Neuronal stem cell (in vitro differentiated cells): ENCODE measurements around the gene SP140.

Experiments
- DNase-seq: peaks from one replicate; pipeline ENCODE4 v3.0.0-alpha.2; 2013; ENCODE audit warnings: low spot score
- H2AFZ ChIP-seq: one replicate; pipeline ENCODE4 v1.6.1; 2013; ENCODE audit warnings: mild to moderate bottlenecking, low read length, inconsistent platforms
- H2AK5ac ChIP-seq: 2 replicates; pipeline ENCODE4 v1.6.1; 2013; ENCODE audit warnings: low read depth, mild to moderate bottlenecking, inconsistent platforms, low read length, moderate library complexity, mixed read lengths
- H2BK120ac ChIP-seq: 2 replicates; pipeline ENCODE4 v1.6.1; 2013; ENCODE audit warnings: low read depth, mild to moderate bottlenecking, inconsistent platforms, low read length, moderate library complexity, mixed read lengths
- H2BK12ac ChIP-seq: one replicate; pipeline ENCODE4 v1.6.1; 2013; ENCODE audit warnings: low read length, inconsistent platforms
- H2BK15ac ChIP-seq: 2 replicates; pipeline ENCODE4 v1.6.1; 2013; ENCODE audit warnings: mild to moderate bottlenecking, low read length, inconsistent platforms, mixed read lengths
- H2BK5ac ChIP-seq: one replicate; pipeline ENCODE4 v1.6.1; 2013; ENCODE audit warnings: inconsistent platforms, mild to moderate bottlenecking, low read length, moderate library complexity
- H3K14ac ChIP-seq: one replicate; pipeline ENCODE4 v1.6.1; 2013; ENCODE audit warnings: low read length, inconsistent platforms
- H3K18ac ChIP-seq: 2 replicates; pipeline ENCODE4 v1.6.1; 2013; ENCODE audit warnings: low read length, inconsistent platforms
- H3K23ac ChIP-seq: 2 replicates; pipeline ENCODE4 v1.6.1; 2013; ENCODE audit warnings: low read depth, mild to moderate bottlenecking, mixed read lengths, low read length, inconsistent platforms; ENCODE audit not compliant: poor library complexity
- H3K27ac ChIP-seq: replicated peaks from 3 replicates; pipeline ENCODE4 v1.5.1; 2013; ENCODE audit warnings: low read length, inconsistent platforms
- H3K27me3 ChIP-seq, 3 experiments: 2 replicates each; pipeline ENCODE4 v1.6.1; 2013; ENCODE audit warnings: low read length in 3 of 3, mild to moderate bottlenecking in 2 of 3, inconsistent platforms in 1 of 3, low read depth in 1 of 3, mixed read lengths in 1 of 3, moderate library complexity in 1 of 3; ENCODE audit not compliant: control insufficient read depth in 3 of 3, insufficient read depth in 3 of 3
- H3K36me3 ChIP-seq, 2 donors: replicated peaks in 1 of 2; 2 replicates each; pipeline ENCODE4 v1.6.1; 2013; ENCODE audit warnings: low read length in 2 of 2; ENCODE audit not compliant: control insufficient read depth in 2 of 2, insufficient read depth in 2 of 2
- H3K4ac ChIP-seq: 2 replicates; pipeline ENCODE4 v1.6.1; 2013; ENCODE audit warnings: inconsistent platforms, mild to moderate bottlenecking, low read length, moderate library complexity
- H3K4me1 ChIP-seq, 2 donors: 1 replicate in 1 of 2; 2 replicates in 1 of 2; pipeline ENCODE4 v1.6.1; 2013; ENCODE audit warnings: low read length in 2 of 2, low read depth in 1 of 2; ENCODE audit not compliant: control insufficient read depth in 2 of 2, insufficient read depth in 1 of 2
- H3K4me2 ChIP-seq: one replicate; pipeline ENCODE4 v1.6.1; 2013; ENCODE audit warnings: mild to moderate bottlenecking, low read length, inconsistent platforms; ENCODE audit not compliant: insufficient read depth, poor library complexity, severe bottlenecking
- H3K4me3 ChIP-seq, 2 donors: 2 replicates each; pipeline ENCODE4 v1.5.1; 2013; ENCODE audit warnings: low read length in 2 of 2, mild to moderate bottlenecking in 2 of 2, inconsistent platforms in 1 of 2, moderate library complexity in 1 of 2
- H3K79me1 ChIP-seq: one replicate; pipeline ENCODE4 v1.6.1; 2013; ENCODE audit warnings: low read depth, mild to moderate bottlenecking, inconsistent platforms, low read length, moderate library complexity
- H3K9ac ChIP-seq: one replicate; pipeline ENCODE4 v1.6.1; 2013; ENCODE audit warnings: mild to moderate bottlenecking, low read depth, low read length, inconsistent platforms; ENCODE audit not compliant: poor library complexity
- H3K9me3 ChIP-seq, 2 donors: replicated peaks in 1 of 2; 2 replicates each; pipeline versions ENCODE3 to v1.6.1; 2013; ENCODE audit warnings: low read length in 2 of 2, mild to moderate bottlenecking in 2 of 2, inconsistent platforms in 1 of 2, low read depth in 1 of 2, mixed read lengths in 1 of 2, moderate library complexity in 1 of 2; ENCODE audit not compliant: control insufficient read depth in 2 of 2, insufficient read depth in 1 of 2
- H4K8ac ChIP-seq: one replicate; pipeline ENCODE4 v1.6.1; 2013; ENCODE audit warnings: low read depth, mild to moderate bottlenecking, inconsistent platforms, low read length, moderate library complexity
- H4K91ac ChIP-seq: one replicate; pipeline ENCODE4 v1.6.1; 2013; ENCODE audit warnings: low read length, low read depth, mild to moderate bottlenecking, inconsistent platforms; ENCODE audit not compliant: poor library complexity
- WGBS, 2 donors: extraction: QIAGEN DNeasy Blood & Tissue Kit; methylation state at CpG; one replicate each; pipeline ENCODE4 v1.1.7; 2013; ENCODE audit warnings: missing lambda C conversion rate in 2 of 2, mixed read lengths in 1 of 2; ENCODE audit not compliant: insufficient read length in 2 of 2, insufficient replicate concordance in 1 of 2; ENCODE audit errors: extremely low coverage in 2 of 2; 5-methylcytosine and 5-hydroxymethylcytosine counted together

SP140 gene

GRCh38 chr2:230181195-230181594, 44.3 kb upstream of the SP140 start:
- no peak overlapping the region for H3K4ac ChIP-seq

GRCh38 chr2:230184727-230185578, 40.6 kb upstream of the SP140 start:
- H3K36me3 ChIP-seq = peaks cover 0 to 1% of the 10 kb centered on the region in 2 donors
- H2BK15ac ChIP-seq = no peak overlapping the region
- H2BK12ac ChIP-seq = no peak overlapping the region
- no peak overlapping the region for H2BK5ac ChIP-seq
- WGBS, 2 donors = no CpG with 5 or more reads among the region's 10 CpGs
- peaks cover 0 to 2% of the 10 kb centered on the region in 2 donors for H3K9me3 ChIP-seq
- H3K9ac ChIP-seq = no peak overlapping the region
- H4K91ac ChIP-seq = no peak overlapping the region
- no peak overlapping the region for H3K4me3 ChIP-seq
- H3K27me3 ChIP-seq = no peaks in the 10 kb centered on the region
- H2AK5ac ChIP-seq = no peak overlapping the region
- no peak overlapping the region for H3K14ac ChIP-seq
- H3K4me2 ChIP-seq = no peak overlapping the region
- H3K79me1 ChIP-seq = no peaks in the 10 kb centered on the region
- no peak overlapping the region for H4K8ac ChIP-seq
- H3K27ac ChIP-seq = no peak overlapping the region
- no peak overlapping the region for H2BK120ac ChIP-seq
- no peak for DNase-seq
- no peak overlapping the region for H3K4ac ChIP-seq
- no peak overlapping the region for H3K23ac ChIP-seq
- H3K18ac ChIP-seq = no peak overlapping the region
- H3K4me1 ChIP-seq = no peaks in the 10 kb centered on the region
- no peak overlapping the region for H2AFZ ChIP-seq

More at GRCh38 chr2:230181195-230181594, 44.3 kb upstream of the SP140 start:
- Histone ChIP-seq H2BK15ac (no peak overlapping the region), H3K36me3 (peaks cover 0 to 1% of the 10 kb centered on the region in 2 donors), H3K23ac (no peak overlapping the region), H2BK5ac (no peak overlapping the region), H3K4me3 (no peak overlapping the region), H3K27me3 (no peaks in the 10 kb centered on the region), H2BK12ac (no peak overlapping the region), H3K14ac (no peak overlapping the region), H3K79me1 (no peaks in the 10 kb centered on the region), H4K8ac (peak overlapping the region; percentile 26), H3K4me1 (peaks cover 6% of the 10 kb centered on the region in 2 donors), H3K18ac (no peak overlapping the region), H2AK5ac (no peak overlapping the region), H4K91ac (no peak overlapping the region), H3K27ac (no peak overlapping the region), H3K9me3 (peaks cover 0 to 4% of the 10 kb centered on the region in 2 donors), H3K9ac (no peak overlapping the region), H3K4me2 (no peak overlapping the region), H2BK120ac (no peak overlapping the region), H2AFZ (no peak overlapping the region)
- no CpG with 5 or more reads among the region's 2 CpGs for WGBS, 2 donors
- DNase-seq = no peak

GRCh38 chr2:230202430-230203109, 23.0 kb upstream of the SP140 start:
- no CpG with 5 or more reads among the region's 10 CpGs for WGBS, 2 donors
- Histone ChIP-seq H2BK5ac (no peak overlapping the region), H2AFZ (no peak overlapping the region), H3K14ac (no peak overlapping the region), H3K23ac (no peak overlapping the region), H3K9me3 (peaks cover 0 to 3% of the 10 kb centered on the region in 2 donors), H3K4me2 (no peak overlapping the region), H3K79me1 (no peaks in the 10 kb centered on the region), H3K9ac (no peak overlapping the region), H2AK5ac (peak overlapping the region; percentile 23), H4K91ac (no peak overlapping the region), H4K8ac (no peak overlapping the region), H3K4ac (no peak overlapping the region), H3K4me1 (no peaks in the 10 kb centered on the region), H2BK12ac (no peak overlapping the region), H3K27me3 (no peaks in the 10 kb centered on the region), H2BK15ac (no peak overlapping the region), H2BK120ac (no peak overlapping the region), H3K18ac (no peak overlapping the region), H3K27ac (no peak overlapping the region), H3K36me3 (no peaks in the 10 kb centered on the region), H3K4me3 (no peak overlapping the region)
- DNase-seq = no peak

DNA sequence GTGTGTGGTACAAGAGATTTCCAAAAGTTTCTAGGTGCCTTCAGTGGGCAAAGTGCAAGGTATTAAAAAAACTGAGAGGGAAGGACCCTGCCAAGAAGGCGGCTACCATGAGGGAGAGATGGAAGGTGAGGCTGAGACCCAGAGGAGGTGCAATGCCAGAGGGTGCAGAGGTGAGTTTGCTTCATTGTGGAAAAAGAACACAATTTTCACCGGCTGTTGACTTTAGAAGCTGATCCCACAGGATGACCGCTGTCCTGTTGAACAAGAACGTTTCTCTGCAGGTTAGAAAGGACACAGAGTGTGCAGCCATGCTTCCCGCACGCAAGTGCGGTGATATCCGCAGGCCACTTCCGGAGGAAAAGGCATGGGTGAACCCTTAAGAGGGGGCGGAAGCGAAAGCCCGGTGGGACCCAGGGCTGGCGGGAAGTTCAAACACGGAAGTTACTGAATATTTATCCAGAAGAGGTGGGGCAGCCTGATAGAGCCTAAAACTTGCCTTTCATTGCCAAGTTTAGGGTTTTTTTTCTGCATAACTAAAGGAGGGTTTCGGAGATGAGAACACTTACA, 22.3 kb upstream of the SP140 start:
- no peaks in the 10 kb centered on the region for H3K79me1 ChIP-seq
- H3K36me3 ChIP-seq = no peaks in the 10 kb centered on the region
- no peak overlapping the region for H2BK12ac ChIP-seq
- H3K14ac ChIP-seq = no peak overlapping the region
- no peak overlapping the region for H2BK15ac ChIP-seq
- no peak overlapping the region for H3K4me2 ChIP-seq
- H3K9ac ChIP-seq = no peak overlapping the region
- H3K4me1 ChIP-seq = no peaks in the 10 kb centered on the region
- DNase-seq = no peak
- H3K23ac ChIP-seq = no peak overlapping the region
- no peak overlapping the region for H2BK5ac ChIP-seq
- no peak overlapping the region for H3K4ac ChIP-seq
- no peak overlapping the region for H2BK120ac ChIP-seq
- no peak overlapping the region for H3K18ac ChIP-seq
- peaks cover 0 to 3% of the 10 kb centered on the region in 2 donors for H3K9me3 ChIP-seq
- no peaks in the 10 kb centered on the region for H3K27me3 ChIP-seq
- no peak overlapping the region for H4K8ac ChIP-seq
- H3K27ac ChIP-seq = no peak overlapping the region
- H3K4me3 ChIP-seq = no peak overlapping the region
- H2AK5ac ChIP-seq = peak overlapping the region; percentile 23
- H4K91ac ChIP-seq = no peak overlapping the region
- no peak overlapping the region for H2AFZ ChIP-seq
- WGBS, 2 donors = no CpG with 5 or more reads among the region's 15 CpGs
